GM12878 (cell line): Measurements from ENCODE around the gene SERPINF2. TPM values are rescaled to one million over a fixed set of nuclear protein-coding genes. Genes with fewer than 3 reads are reported as not detected.

Experiments used
- ATAC-seq: fragments of 200-7000 bp; cut with Tn5 transposase; 3 replicates; pipeline ENCODE4 v1.9.1; 2020; ENCODE audit warnings: mild to moderate bottlenecking, moderate library complexity
- BruUV-seq: library from RNA; stranded (reverse); fragments of 400-500 nt; replicated peaks from 2 replicates; lab custom pipeline; 2021; lab: Mats Ljungman, UMichigan
- CTCF ChIA-PET: fragments of 300-600 bp; sonication (Branson Sonifier 250); formaldehyde crosslinking; extraction: SDS; loops from one replicate; lab custom pipeline; 2021; ENCODE audit warnings: inconsistent platforms; lab: Yijun Ruan, JAX
- POLR2A ChIA-PET: fragments of 350-600 bp; formaldehyde crosslinking; extraction: SDS; loops from one replicate; lab custom pipeline; 2021; ENCODE audit warnings: inconsistent platforms; lab: Charles Lee
- RAD21 ChIA-PET: fragments of 300-600 bp; sonication (Branson Sonifier 250); formaldehyde crosslinking; loops from one replicate; lab custom pipeline; 2023; ENCODE audit warnings: antibody characterized with exemption; ENCODE audit not compliant: unreplicated experiment; lab: Charles Lee
- SMC1A ChIA-PET: fragments of 300-600 bp; sonication (Branson Sonifier 250); formaldehyde crosslinking; loops from one replicate; lab custom pipeline; 2023; ENCODE audit not compliant: unreplicated experiment, uncharacterized antibody; lab: Charles Lee
- DNase-seq: peaks from one replicate; pipeline ENCODE4 v3.0.0-alpha.2; 2011; ENCODE audit warnings: low read depth, low spot score
- FAIRE-seq: peaks from 3 replicates; lab custom pipeline; 2011; peaks lifted over from hg19 to GRCh38; lab: Jason Lieb, UNC
- H2AFZ ChIP-seq: 2 replicates; pipeline ENCODE4 v1.6.0; 2011; ENCODE audit warnings: low read depth, low read length, control low read depth; ENCODE audit not compliant: control insufficient read depth
- H3K27ac ChIP-seq: 2 replicates; pipeline ENCODE4 v1.5.1; 2011; ENCODE audit warnings: control low read depth; ENCODE audit not compliant: control insufficient read depth, insufficient read depth
- H3K27me3 ChIP-seq, 2 experiments: replicated peaks in 1 of 2; 2 replicates each; pipeline versions ENCODE4 v1.6.0 to v1.6.1; 2011; ENCODE audit warnings: low read length in 1 of 2; ENCODE audit not compliant: control insufficient read depth in 2 of 2, insufficient read depth in 2 of 2
- H3K36me3 ChIP-seq, 2 experiments: 2 replicates each; pipeline ENCODE4 v1.5.1; 2011; ENCODE audit warnings: low read length in 1 of 2; ENCODE audit not compliant: control insufficient read depth in 2 of 2, insufficient read depth in 2 of 2
- H3K4me1 ChIP-seq: 2 replicates; pipeline ENCODE4 v1.6.1; 2011; ENCODE audit warnings: mild to moderate bottlenecking, low read length, moderate library complexity, mixed read lengths; ENCODE audit not compliant: control insufficient read depth, insufficient read depth
- H3K4me2 ChIP-seq: 2 replicates; pipeline ENCODE4 v1.6.0; 2011; ENCODE audit warnings: control low read depth; ENCODE audit not compliant: control insufficient read depth, insufficient read depth
- H3K4me3 ChIP-seq: fragments of 200-600 bp; sonication (generic); 2 replicates; pipeline ENCODE4 v1.5.1; 2016
- H3K79me2 ChIP-seq: 2 replicates; pipeline ENCODE4 v1.6.0; 2011; ENCODE audit warnings: low read length; ENCODE audit not compliant: control insufficient read depth, insufficient read depth
- H3K9ac ChIP-seq: 2 replicates; pipeline ENCODE4 v1.8.0; 2011; ENCODE audit warnings: low read length, control low read depth, mixed read lengths; ENCODE audit not compliant: control insufficient read depth, insufficient read depth
- H3K9me3 ChIP-seq: replicated peaks from 3 replicates; pipeline ENCODE4 v1.5.1; 2011; ENCODE audit warnings: mild to moderate bottlenecking, low read length; ENCODE audit not compliant: control insufficient read depth, insufficient read depth
- H4K20me1 ChIP-seq: 2 replicates; pipeline ENCODE4 v1.6.0; 2011; ENCODE audit not compliant: control insufficient read depth, insufficient read depth
- DPF2 ChIP-seq: fragments of 450-650 bp; IDR thresholded peaks from 2 replicates; pipeline ENCODE4 v1.6.1; 2017; ENCODE audit warnings: mild to moderate bottlenecking
- EGR1 ChIP-seq, 2 experiments: IDR thresholded peaks; 1 replicate in 1 of 2; 2 replicates in 1 of 2; pipeline ENCODE4 v1.6.1; 2011 to 2012; ENCODE audit warnings: low read depth in 2 of 2, low read length in 2 of 2, borderline replicate concordance in 1 of 2, mild to moderate bottlenecking in 1 of 2, moderate library complexity in 1 of 2
- EZH2 ChIP-seq: IDR thresholded peaks from 2 replicates; pipeline ENCODE4 v1.6.1; 2012; ENCODE audit warnings: low read depth, mild to moderate bottlenecking, control low read depth, inconsistent platforms, low read length, borderline replicate concordance; ENCODE audit not compliant: control insufficient read depth
- FOXK2 ChIP-seq: fragments of 450-650 bp; IDR thresholded peaks from 2 replicates; pipeline ENCODE4 v1.6.1; 2017; ENCODE audit warnings: mild to moderate bottlenecking, moderate library complexity
- KDM1A ChIP-seq: fragments of 200-600 bp; sonication (generic); IDR thresholded peaks from 2 replicates; pipeline ENCODE4 v1.6.1; 2016; ENCODE audit warnings: borderline replicate concordance
- MTA2 ChIP-seq: fragments of 450-650 bp; IDR thresholded peaks from 2 replicates; pipeline ENCODE4 v1.6.1; 2016; ENCODE audit warnings: low read depth, mild to moderate bottlenecking, moderate library complexity
- POLR2AphosphoS2 ChIP-seq: IDR thresholded peaks from 2 replicates; pipeline ENCODE4 v1.6.1; 2011; ENCODE audit warnings: low read depth, mild to moderate bottlenecking, low read length, improper control_type of control experiment, moderate library complexity
- RBBP5 ChIP-seq: fragments of 200-600 bp; sonication (generic); conservative IDR thresholded peaks from 2 replicates; pipeline ENCODE4 v1.6.1; 2016
- RELB ChIP-seq: fragments of 450-650 bp; IDR thresholded peaks from 2 replicates; pipeline ENCODE4 v1.6.1; 2017; ENCODE audit warnings: low read depth, mild to moderate bottlenecking, moderate library complexity
- STAT3 ChIP-seq: IDR thresholded peaks from 2 replicates; pipeline ENCODE4 v1.6.1; 2011; ENCODE audit warnings: low read depth, low read length, improper control_type of control experiment
- ZNF384 ChIP-seq: IDR thresholded peaks from 2 replicates; pipeline ENCODE4 v1.6.1; 2012; ENCODE audit warnings: low read depth, mild to moderate bottlenecking, low read length, improper control_type of control experiment, borderline replicate concordance
- WGBS: methylation state at CpG from one replicate; pipeline ENCODE4 v1.1.6; 2016; ENCODE audit warnings: low lambda C conversion rate; ENCODE audit not compliant: insufficient replicate concordance, insufficient coverage; ENCODE audit errors: missing lambda C conversion rate; 5-methylcytosine and 5-hydroxymethylcytosine counted together
- in situ Hi-C: fragments of 300-500 bp; cut with MboI; formaldehyde crosslinking; loops from 9 replicates; pipeline ENCODE4 v1.14.3; 2018; ENCODE audit warnings: mixed read lengths
- intact Hi-C: fragments of 100-400 bp; cut with micrococcal nuclease; formaldehyde crosslinking; loops from one replicate; pipeline ENCODE4 v1.14.2; 2022; ENCODE audit not compliant: unreplicated experiment
- polyA plus RNA-seq, 11 experiments: library from polyadenylated mRNA; depleted of rRNA in 4 of 11; unstranded in 6 of 11; stranded (reverse) in 5 of 11; fragments of >200 nt; fragmentation: Nextera tagmentation in 4 of 11; fragmentation: Illumina TruSeq in 1 of 11; extraction: Ambion mirVana in 4 of 11; extraction: Trizol in 1 of 11; gene quantifications; 1 replicate in 1 of 11; 2 replicates in 10 of 11; pipeline versions ENCODE4 v1.2.1 to v1.2.3, GENCODE V29; 2011 to 2016; ENCODE audit warnings: inconsistent platforms in 2 of 11, missing spikeins in 2 of 11, low read depth in 1 of 11
- total RNA-seq, 4 experiments: library from RNA; depleted of rRNA in 3 of 4; stranded (reverse); fragments of >200 nt in 3 of 4; fragmentation: Illumina TruSeq in 1 of 4; extraction: Trizol in 1 of 4; gene quantifications; 2 replicates each; pipeline versions ENCODE4 v1.2.1 to v1.2.3, GENCODE V29; 2013 to 2021
- TF ChIP-seq, protein P1 (sequence below): fragments of 450-650 bp; IDR thresholded peaks from 2 replicates; pipeline ENCODE4 v1.6.1; 2017; ENCODE audit warnings: mild to moderate bottlenecking, moderate library complexity

SERPINF2 gene
- total and polyA plus RNA-seq, 10 of the 15 experiments (the other 5 are each of a cell fraction or from before 2014, with no cell fraction given): 0.04 to 0.21 (median 0.12) TPM; not detected in 6

GRCh38 chr17:1755252-1755826 is 12.7 kb downstream of the SERPINF2 start:
- DNase-seq (no peak), FAIRE-seq (no peak), ATAC-seq (no peak)
- Histone ChIP-seq H3K79me2 (no peaks in the 10 kb centered on the region), H3K4me2 (no peak overlapping the region), H3K4me3 (no peak overlapping the region), H3K9me3 (no peaks in the 10 kb centered on the region), H3K9ac (no peak overlapping the region), H4K20me1 (no peaks in the 10 kb centered on the region), H3K4me1 (no peaks in the 10 kb centered on the region), H3K36me3 (no peaks in the 10 kb centered on the region), H3K27ac (no peak overlapping the region), H2AFZ (no peak overlapping the region), H3K27me3 (no peaks in the 10 kb centered on the region)
- intact Hi-C loops: no loop called here
- in situ Hi-C loops: no loop called here
- POLR2A ChIA-PET: no interaction called here
- no peak for TF ChIP-seq KDM1A
- TF ChIP-seq MTA2: no peak
- TF ChIP-seq DPF2: no peak
- no peak for TF ChIP-seq RELB
- no peak for TF ChIP-seq ZNF384
- TF ChIP-seq RBBP5: no peak
- TF ChIP-seq, protein P1, sequence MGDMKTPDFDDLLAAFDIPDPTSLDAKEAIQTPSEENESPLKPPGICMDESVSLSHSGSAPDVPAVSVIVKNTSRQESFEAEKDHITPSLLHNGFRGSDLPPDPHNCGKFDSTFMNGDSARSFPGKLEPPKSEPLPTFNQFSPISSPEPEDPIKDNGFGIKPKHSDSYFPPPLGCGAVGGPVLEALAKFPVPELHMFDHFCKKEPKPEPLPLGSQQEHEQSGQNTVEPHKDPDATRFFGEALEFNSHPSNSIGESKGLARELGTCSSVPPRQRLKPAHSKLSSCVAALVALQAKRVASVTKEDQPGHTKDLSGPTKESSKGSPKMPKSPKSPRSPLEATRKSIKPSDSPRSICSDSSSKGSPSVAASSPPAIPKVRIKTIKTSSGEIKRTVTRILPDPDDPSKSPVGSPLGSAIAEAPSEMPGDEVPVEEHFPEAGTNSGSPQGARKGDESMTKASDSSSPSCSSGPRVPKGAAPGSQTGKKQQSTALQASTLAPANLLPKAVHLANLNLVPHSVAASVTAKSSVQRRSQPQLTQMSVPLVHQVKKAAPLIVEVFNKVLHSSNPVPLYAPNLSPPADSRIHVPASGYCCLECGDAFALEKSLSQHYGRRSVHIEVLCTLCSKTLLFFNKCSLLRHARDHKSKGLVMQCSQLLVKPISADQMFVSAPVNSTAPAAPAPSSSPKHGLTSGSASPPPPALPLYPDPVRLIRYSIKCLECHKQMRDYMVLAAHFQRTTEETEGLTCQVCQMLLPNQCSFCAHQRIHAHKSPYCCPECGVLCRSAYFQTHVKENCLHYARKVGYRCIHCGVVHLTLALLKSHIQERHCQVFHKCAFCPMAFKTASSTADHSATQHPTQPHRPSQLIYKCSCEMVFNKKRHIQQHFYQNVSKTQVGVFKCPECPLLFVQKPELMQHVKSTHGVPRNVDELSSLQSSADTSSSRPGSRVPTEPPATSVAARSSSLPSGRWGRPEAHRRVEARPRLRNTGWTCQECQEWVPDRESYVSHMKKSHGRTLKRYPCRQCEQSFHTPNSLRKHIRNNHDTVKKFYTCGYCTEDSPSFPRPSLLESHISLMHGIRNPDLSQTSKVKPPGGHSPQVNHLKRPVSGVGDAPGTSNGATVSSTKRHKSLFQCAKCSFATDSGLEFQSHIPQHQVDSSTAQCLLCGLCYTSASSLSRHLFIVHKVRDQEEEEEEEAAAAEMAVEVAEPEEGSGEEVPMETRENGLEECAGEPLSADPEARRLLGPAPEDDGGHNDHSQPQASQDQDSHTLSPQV: no peak
- TF ChIP-seq FOXK2: no peak
- TF ChIP-seq POLR2AphosphoS2: no peak
- no peak for TF ChIP-seq EGR1 (IDR thresholded peaks at IDR 0.05; ENCODE audit: borderline replicate concordance in 1 of 2, low read depth in 2 of 2, low read length in 2 of 2)
- TF ChIP-seq STAT3: no peak
- TF ChIP-seq EZH2: no peak
- RAD21 ChIA-PET: interaction anchor here (1.6 kb wide), 1 partner anchor 32 kb away, joined by 3 read pairs; no protein-coding TSS in a partner anchor
- SMC1A ChIA-PET: interaction anchor here (0.7 to 1.9 kb wide), 2 partner anchors 19 to 29 kb away, joined by 3 to 5 read pairs; no protein-coding TSS in a partner anchor
- no TSS peak for BruUV-seq
- CTCF ChIA-PET: interaction anchor here (0.7 to 1.6 kb wide), 2 partner anchors 26 to 38 kb away, joined by 3 read pairs; no protein-coding TSS in a partner anchor
- 49% methylated on average over 19 of the region's 20 CpGs for WGBS
